CD14-positive monocyte (primary cell): ENCODE data around the gene STMND1. TPM values are rescaled to one million over a fixed set of nuclear protein-coding genes. Genes with fewer than 3 reads are reported as not detected.

Experiments used
- DNase-seq, 3 donors: peaks; one replicate each; pipeline ENCODE4 v3.0.0-alpha.2; 2011 to 2022
- H2AFZ ChIP-seq: 2 replicates; pipeline ENCODE4 v1.6.0; 2012; ENCODE audit warnings: mild to moderate bottlenecking, low read depth, low read length, inconsistent platforms; ENCODE audit not compliant: insufficient read depth, poor library complexity, severe bottlenecking
- H3K27ac ChIP-seq, 2 donors: 1 replicate in 1 of 2; 2 replicates in 1 of 2; pipeline ENCODE4 v1.5.1; 2012 to 2013; ENCODE audit warnings: low read length in 2 of 2, control low read depth in 1 of 2, inconsistent platforms in 1 of 2, low read depth in 1 of 2, mild to moderate bottlenecking in 1 of 2
- H3K27me3 ChIP-seq, 2 donors: one replicate each; pipeline versions ENCODE4 v1.6.0 to v1.6.1; 2011 to 2013; ENCODE audit warnings: low read length in 2 of 2; ENCODE audit not compliant: control insufficient read depth in 2 of 2, insufficient read depth in 2 of 2
- H3K36me3 ChIP-seq, 2 donors: replicated peaks in 1 of 2; 1 replicate in 1 of 2; 2 replicates in 1 of 2; pipeline versions ENCODE4 v1.5.1 to v1.6.1; 2012 to 2013; ENCODE audit warnings: low read length in 2 of 2, control low read depth in 1 of 2, inconsistent platforms in 1 of 2, mild to moderate bottlenecking in 1 of 2; ENCODE audit not compliant: insufficient read depth in 2 of 2, control insufficient read depth in 1 of 2
- H3K4me1 ChIP-seq, 2 donors: 1 replicate in 1 of 2; 2 replicates in 1 of 2; pipeline versions ENCODE4 v1.5.1 to v1.6.1; 2012 to 2013; ENCODE audit warnings: low read length in 2 of 2, control low read depth in 1 of 2, inconsistent platforms in 1 of 2, mild to moderate bottlenecking in 1 of 2, moderate library complexity in 1 of 2; ENCODE audit not compliant: insufficient read depth in 2 of 2, control insufficient read depth in 1 of 2
- H3K4me2 ChIP-seq: replicated peaks from 2 replicates; pipeline ENCODE3; 2012; ENCODE audit warnings: low read length, moderate library complexity, mild to moderate bottlenecking; ENCODE audit not compliant: poor library complexity, severe bottlenecking; ENCODE audit errors: extremely low read depth
- H3K4me3 ChIP-seq, 3 experiments: fragments of 200-600 bp in 1 of 3; sonication (generic) in 1 of 3; replicated peaks in 1 of 3; 1 replicate in 2 of 3; 2 replicates in 1 of 3; pipeline ENCODE4 v1.5.1; 2011 to 2013; ENCODE audit warnings: low read length in 3 of 3, mild to moderate bottlenecking in 3 of 3, control low read depth in 2 of 3, low read depth in 2 of 3, inconsistent platforms in 1 of 3, moderate library complexity in 1 of 3
- H3K79me2 ChIP-seq: 2 replicates; pipeline ENCODE4 v1.6.0; 2012; ENCODE audit warnings: mild to moderate bottlenecking, control low read depth, inconsistent platforms, low read length, moderate library complexity; ENCODE audit not compliant: insufficient read depth
- H3K9ac ChIP-seq: 2 replicates; pipeline ENCODE4 v1.6.0; 2017; ENCODE audit warnings: low read length, mild to moderate bottlenecking; ENCODE audit not compliant: insufficient read depth, poor library complexity, severe bottlenecking
- H3K9me3 ChIP-seq, 2 donors: replicated peaks in 1 of 2; 1 replicate in 1 of 2; 2 replicates in 1 of 2; pipeline versions ENCODE4 v1.5.1 to v1.6.1; 2012 to 2013; ENCODE audit warnings: low read length in 2 of 2, control low read depth in 1 of 2; ENCODE audit not compliant: control insufficient read depth in 1 of 2, insufficient read depth in 1 of 2
- H4K20me1 ChIP-seq: 2 replicates; pipeline ENCODE4 v1.6.0; 2012; ENCODE audit warnings: mild to moderate bottlenecking, low read length, control low read depth, moderate library complexity; ENCODE audit not compliant: insufficient read depth
- H3K27ac Mint-ChIP-seq, 7 donors: one replicate each; pipeline ENCODE4 v1.8.0; 2020; ENCODE audit warnings: mild to moderate bottlenecking in 7 of 7, mixed read lengths in 7 of 7, moderate library complexity in 6 of 7, inconsistent platforms in 2 of 7
- H3K27me3 Mint-ChIP-seq, 3 donors: one replicate each; pipeline ENCODE4 v1.8.0; 2021 to 2022; ENCODE audit warnings: low read depth in 3 of 3, mild to moderate bottlenecking in 3 of 3, mixed read lengths in 3 of 3, moderate library complexity in 3 of 3, inconsistent platforms in 1 of 3
- H3K36me3 Mint-ChIP-seq, 2 donors: one replicate each; pipeline ENCODE4 v1.8.0; 2020; ENCODE audit warnings: mixed read lengths in 2 of 2, inconsistent platforms in 1 of 2, mild to moderate bottlenecking in 1 of 2
- H3K4me1 Mint-ChIP-seq: one replicate; pipeline ENCODE4 v1.8.0; 2020; ENCODE audit warnings: mild to moderate bottlenecking, mixed read lengths
- H3K4me3 Mint-ChIP-seq, 2 donors: one replicate each; pipeline ENCODE4 v1.8.0; 2020; ENCODE audit warnings: mild to moderate bottlenecking in 2 of 2, mixed read lengths in 2 of 2, moderate library complexity in 1 of 2
- H3K9me3 Mint-ChIP-seq, 7 donors: one replicate each; pipeline ENCODE4 v1.8.0; 2020 to 2022; ENCODE audit warnings: mixed read lengths in 7 of 7, mild to moderate bottlenecking in 6 of 7, moderate library complexity in 6 of 7, inconsistent platforms in 2 of 7
- WGBS: methylation state at CpG from one replicate; pipeline ENCODE4 v1.1.5; 2013; ENCODE audit warnings: missing lambda C conversion rate; ENCODE audit not compliant: insufficient coverage; 5-methylcytosine and 5-hydroxymethylcytosine counted together
- intact Hi-C, 2 donors: fragments of 100-400 bp; cut with micrococcal nuclease; formaldehyde crosslinking; loops; one replicate each; pipeline versions ENCODE4 v1.15.0 to v1.15.1; 2023
- polyA plus RNA-seq, 3 donors: library from polyadenylated mRNA; depleted of rRNA in 1 of 3; unstranded in 2 of 3; stranded (reverse) in 1 of 3; fragments of 300-500 nt in 2 of 3; fragments of >200 nt in 1 of 3; fragmentation: Illumina TruSeq in 2 of 3; gene quantifications; 1 replicate in 2 of 3; 2 replicates in 1 of 3; pipeline ENCODE4 v1.2.3, GENCODE V29; 2012 to 2021
- TF ChIP-seq, protein P1 (sequence below): fragments of 200-600 bp; IDR thresholded peaks from one replicate; pipeline ENCODE4 v1.8.0; 2022; ENCODE audit warnings: antibody characterized with exemption, mild to moderate bottlenecking

STMND1 gene
- polyA plus RNA-seq, 3 donors: not detected

- intact Hi-C loops: no loop called here
- TF ChIP-seq, protein P1, sequence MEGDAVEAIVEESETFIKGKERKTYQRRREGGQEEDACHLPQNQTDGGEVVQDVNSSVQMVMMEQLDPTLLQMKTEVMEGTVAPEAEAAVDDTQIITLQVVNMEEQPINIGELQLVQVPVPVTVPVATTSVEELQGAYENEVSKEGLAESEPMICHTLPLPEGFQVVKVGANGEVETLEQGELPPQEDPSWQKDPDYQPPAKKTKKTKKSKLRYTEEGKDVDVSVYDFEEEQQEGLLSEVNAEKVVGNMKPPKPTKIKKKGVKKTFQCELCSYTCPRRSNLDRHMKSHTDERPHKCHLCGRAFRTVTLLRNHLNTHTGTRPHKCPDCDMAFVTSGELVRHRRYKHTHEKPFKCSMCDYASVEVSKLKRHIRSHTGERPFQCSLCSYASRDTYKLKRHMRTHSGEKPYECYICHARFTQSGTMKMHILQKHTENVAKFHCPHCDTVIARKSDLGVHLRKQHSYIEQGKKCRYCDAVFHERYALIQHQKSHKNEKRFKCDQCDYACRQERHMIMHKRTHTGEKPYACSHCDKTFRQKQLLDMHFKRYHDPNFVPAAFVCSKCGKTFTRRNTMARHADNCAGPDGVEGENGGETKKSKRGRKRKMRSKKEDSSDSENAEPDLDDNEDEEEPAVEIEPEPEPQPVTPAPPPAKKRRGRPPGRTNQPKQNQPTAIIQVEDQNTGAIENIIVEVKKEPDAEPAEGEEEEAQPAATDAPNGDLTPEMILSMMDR: no peak
- H3K27ac Mint-ChIP-seq: no peak overlapping the region
Observed at GRCh38 chr6:17091122-17091521, 10.7 kb upstream of the STMND1 start.

DNA sequence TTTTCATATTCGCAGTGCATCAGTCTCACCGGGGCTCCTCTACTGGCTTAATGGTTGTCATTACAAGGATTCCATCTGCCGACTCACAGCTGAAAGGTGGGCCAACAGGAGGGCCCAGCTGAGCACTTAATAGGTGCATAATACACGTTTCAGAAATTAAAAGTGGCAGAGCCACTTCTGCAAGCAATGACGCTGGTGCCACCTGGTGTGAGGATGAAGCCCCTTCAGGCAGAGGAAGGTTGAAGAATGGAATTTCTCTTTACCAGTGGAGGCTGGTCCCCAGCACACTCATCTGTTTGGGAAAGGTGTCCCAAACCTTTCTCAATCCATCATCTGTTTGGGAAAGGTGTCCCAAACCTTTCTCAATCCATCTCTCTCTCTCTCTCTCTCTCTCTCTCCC, 8.2 kb upstream of the STMND1 start:
- no peaks in the 10 kb centered on the region for H3K36me3 Mint-ChIP-seq
- H3K4me3 ChIP-seq: no peak overlapping the region
- no peaks in the 10 kb centered on the region for H3K4me1 Mint-ChIP-seq
- peaks cover 6 to 11% of the 10 kb centered on the region in 2 donors for H3K27me3 ChIP-seq
- no peak overlapping the region for H3K27ac Mint-ChIP-seq
- H3K4me2 ChIP-seq: no peak overlapping the region
- intact Hi-C loops: no loop called here
- H3K36me3 ChIP-seq: no peaks in the 10 kb centered on the region
- H4K20me1 ChIP-seq: no peaks in the 10 kb centered on the region
- 21% methylated on average over 2 of the region's 5 CpGs for WGBS
- TF ChIP-seq, protein P1: no peak
- no peak overlapping the region for H3K27ac ChIP-seq
- no peak overlapping the region for H2AFZ ChIP-seq
- no peaks in the 10 kb centered on the region for H3K9me3 ChIP-seq
- peaks cover 6 to 9% (median 8%) of the 10 kb centered on the region in 3 donors for H3K27me3 Mint-ChIP-seq
- no peak for DNase-seq
- no peaks in the 10 kb centered on the region for H3K4me1 ChIP-seq
- no peak overlapping the region for H3K4me3 Mint-ChIP-seq
- no peaks in the 10 kb centered on the region for H3K79me2 ChIP-seq
- no peak overlapping the region for H3K9ac ChIP-seq
- H3K9me3 Mint-ChIP-seq: peaks cover 0 to 3% (median 1%) of the 10 kb centered on the region in 7 donors

More at GRCh38 chr6:17091122-17091521, 10.7 kb upstream of the STMND1 start:
- no CpG with 5 or more reads among the region's 3 CpGs for WGBS
- H2AFZ ChIP-seq: no peak overlapping the region
- no peak overlapping the region for H3K4me2 ChIP-seq
- Mint-ChIP-seq H3K36me3 (no peaks in the 10 kb centered on the region), H3K4me1 (no peaks in the 10 kb centered on the region), H3K9me3 (peaks cover 0 to 3% (median 1%) of the 10 kb centered on the region in 7 donors), H3K4me3 (no peak overlapping the region), H3K27me3 (peaks cover 6 to 8% (median 7%) of the 10 kb centered on the region in 3 donors)
- no peak overlapping the region for H3K4me3 ChIP-seq
- no peaks in the 10 kb centered on the region for H3K36me3 ChIP-seq
- DNase-seq: no peak
- H3K79me2 ChIP-seq: no peaks in the 10 kb centered on the region
- H4K20me1 ChIP-seq: no peaks in the 10 kb centered on the region
- no peak overlapping the region for H3K27ac ChIP-seq
- no peaks in the 10 kb centered on the region for H3K4me1 ChIP-seq
- no peak overlapping the region for H3K9ac ChIP-seq
- H3K27me3 ChIP-seq: peaks cover 0 to 5% of the 10 kb centered on the region in 2 donors
- H3K9me3 ChIP-seq: no peaks in the 10 kb centered on the region
